Activated T-cell treated with anti-CD3 and anti-CD28 coated beads, Interleukin-2, amount 50 U/mL, for 24 hours (primary cell): ENCODE results near the gene CDON.

Source experiments
- DNase-seq: peaks from one replicate; pipeline ENCODE4 v3.0.0-alpha.2; 2020
- H3K27ac Mint-ChIP-seq: 2 replicates; pipeline ENCODE4 v1.8.0; 2020; ENCODE audit warnings: mild to moderate bottlenecking, mixed read lengths
- H3K27me3 Mint-ChIP-seq: 2 replicates; pipeline ENCODE4 v1.8.0; 2020; ENCODE audit warnings: mixed read lengths
- H3K36me3 Mint-ChIP-seq: 2 replicates; pipeline ENCODE4 v1.8.0; 2020; ENCODE audit warnings: low read depth, mixed read lengths
- H3K4me1 Mint-ChIP-seq: 2 replicates; pipeline ENCODE4 v1.8.0; 2020; ENCODE audit warnings: low read depth, mixed read lengths
- H3K4me3 Mint-ChIP-seq: 2 replicates; pipeline ENCODE4 v1.8.0; 2020; ENCODE audit warnings: mild to moderate bottlenecking, moderate library complexity, mixed read lengths
- H3K9me3 Mint-ChIP-seq: 2 replicates; pipeline ENCODE4 v1.8.0; 2020; ENCODE audit warnings: mixed read lengths

The CDON gene

DNA sequence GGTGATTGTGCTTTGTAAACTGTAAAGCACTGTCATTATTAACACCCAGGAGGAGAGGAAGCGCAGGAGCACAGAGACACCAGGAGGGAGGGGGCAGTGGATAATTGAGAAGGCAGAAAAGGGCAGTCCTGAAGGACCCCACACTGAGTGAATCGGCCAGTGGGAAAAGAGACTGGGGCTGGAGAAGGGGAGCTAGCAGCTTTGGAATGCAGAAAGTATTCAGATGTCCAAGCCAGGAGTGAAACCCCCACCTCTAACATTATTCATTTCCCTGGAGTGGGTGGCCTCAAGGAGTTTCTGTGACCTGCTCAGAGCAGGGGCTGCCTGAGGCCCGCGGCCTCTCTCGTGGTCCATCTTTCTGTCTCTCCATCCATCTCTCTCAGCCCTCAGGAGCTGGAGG is 38.0 kb upstream of the CDON start:
- Mint-ChIP-seq H3K27me3 (no peaks in the 10 kb centered on the region), H3K9me3 (no peaks in the 10 kb centered on the region), H3K4me3 (no peak overlapping the region), H3K4me1 (no peaks in the 10 kb centered on the region), H3K36me3 (no peaks in the 10 kb centered on the region), H3K27ac (no peak overlapping the region)
- no peak for DNase-seq

GRCh38 chr11:126098204-126098769 is 35.6 kb upstream of the CDON start:
- Mint-ChIP-seq H3K4me1 (no peaks in the 10 kb centered on the region), H3K4me3 (no peak overlapping the region), H3K36me3 (no peaks in the 10 kb centered on the region), H3K27me3 (no peaks in the 10 kb centered on the region), H3K9me3 (no peaks in the 10 kb centered on the region), H3K27ac (no peak overlapping the region)
- DNase-seq = no peak

- Mint-ChIP-seq H3K27ac (no peak overlapping the region), H3K9me3 (no peaks in the 10 kb centered on the region), H3K27me3 (no peaks in the 10 kb centered on the region), H3K36me3 (no peaks in the 10 kb centered on the region), H3K4me3 (no peak overlapping the region), H3K4me1 (no peaks in the 10 kb centered on the region)
- DNase-seq = no peak
These were observed 33.1 kb upstream of the CDON start for GRCh38 chr11:126095745-126096144.

DNA sequence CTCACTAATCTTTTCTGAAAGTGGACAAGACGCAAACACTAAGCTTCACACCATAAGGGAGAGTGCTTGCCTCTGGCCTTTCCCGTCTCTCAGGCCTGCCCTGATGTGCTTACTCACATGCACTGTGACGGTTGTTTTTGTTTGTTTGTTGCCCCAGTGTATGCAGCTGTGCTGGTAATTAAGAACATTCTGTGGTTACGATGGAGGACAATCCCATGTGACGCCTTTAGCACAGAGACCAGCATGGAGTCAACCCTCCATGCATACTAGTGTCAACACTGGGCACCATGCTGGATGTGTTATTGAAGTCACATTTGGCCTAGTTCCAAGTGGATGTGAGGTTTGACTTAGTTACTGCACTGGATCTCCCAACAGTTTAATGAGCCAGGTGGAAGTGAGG is 27.8 kb upstream of the CDON start:
- H3K36me3 Mint-ChIP-seq = no peaks in the 10 kb centered on the region
- no peak overlapping the region for H3K4me3 Mint-ChIP-seq
- H3K27me3 Mint-ChIP-seq = no peaks in the 10 kb centered on the region
- DNase-seq = no peak
- H3K9me3 Mint-ChIP-seq = no peaks in the 10 kb centered on the region
- H3K4me1 Mint-ChIP-seq = peaks cover under 1% of the 10 kb centered on the region
- no peak overlapping the region for H3K27ac Mint-ChIP-seq

- DNase-seq = no peak
- Mint-ChIP-seq H3K36me3 (no peaks in the 10 kb centered on the region), H3K27me3 (no peaks in the 10 kb centered on the region), H3K4me1 (peaks cover 15% of the 10 kb centered on the region), H3K27ac (no peak overlapping the region), H3K4me3 (no peak overlapping the region), H3K9me3 (no peaks in the 10 kb centered on the region)
These were observed 26.3 kb upstream of the CDON start for GRCh38 chr11:126088999-126089398.

DNA sequence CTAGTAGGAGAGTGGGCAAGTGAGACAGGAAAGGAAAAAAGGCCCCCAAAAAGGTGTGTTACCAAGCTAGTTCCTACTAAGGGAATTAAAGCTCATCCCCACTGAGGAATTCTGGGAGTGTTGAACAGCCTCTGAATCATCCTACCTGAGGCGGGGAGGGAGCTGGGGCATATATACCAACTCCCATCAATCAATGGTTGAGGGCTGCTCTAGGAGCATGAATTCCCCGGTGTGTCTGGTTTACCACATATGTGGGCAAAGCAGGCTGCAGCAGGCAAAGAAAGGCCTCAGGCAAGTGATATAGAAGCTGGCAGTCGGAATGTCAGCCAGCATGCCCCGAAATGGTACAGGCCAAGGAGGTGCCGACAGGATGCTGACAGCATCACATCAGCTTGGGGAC is 23.6 kb upstream of the CDON start:
- Mint-ChIP-seq H3K27ac (no peak overlapping the region), H3K27me3 (no peaks in the 10 kb centered on the region), H3K36me3 (no peaks in the 10 kb centered on the region), H3K9me3 (no peaks in the 10 kb centered on the region), H3K4me1 (peaks cover 27% of the 10 kb centered on the region), H3K4me3 (no peak overlapping the region)
- DNase-seq = no peak

GRCh38 chr11:126084608-126084912 is 21.9 kb upstream of the CDON start:
- no peak overlapping the region for H3K4me3 Mint-ChIP-seq
- H3K36me3 Mint-ChIP-seq = no peaks in the 10 kb centered on the region
- H3K4me1 Mint-ChIP-seq = peaks cover 27% of the 10 kb centered on the region
- H3K27me3 Mint-ChIP-seq = no peaks in the 10 kb centered on the region
- no peaks in the 10 kb centered on the region for H3K9me3 Mint-ChIP-seq
- DNase-seq = no peak
- H3K27ac Mint-ChIP-seq = peak overlapping the region; percentile 84

GRCh38 chr11:126083829-126084607 is 21.4 kb upstream of the CDON start:
- H3K36me3 Mint-ChIP-seq = no peaks in the 10 kb centered on the region
- H3K4me3 Mint-ChIP-seq = peak overlapping the region; percentile 21
- no peaks in the 10 kb centered on the region for H3K27me3 Mint-ChIP-seq
- no peaks in the 10 kb centered on the region for H3K9me3 Mint-ChIP-seq
- H3K4me1 Mint-ChIP-seq = peaks cover 27% of the 10 kb centered on the region
- peak; percentile 53 for DNase-seq
- peak overlapping the region; percentile 84 for H3K27ac Mint-ChIP-seq

- Mint-ChIP-seq H3K4me3 (no peak overlapping the region), H3K9me3 (no peaks in the 10 kb centered on the region), H3K27ac (peak overlapping the region; percentile 6), H3K36me3 (no peaks in the 10 kb centered on the region), H3K4me1 (peaks cover 27% of the 10 kb centered on the region), H3K27me3 (no peaks in the 10 kb centered on the region)
- DNase-seq = no peak
These were observed 19.8 kb upstream of the CDON start for GRCh38 chr11:126082251-126083109.

DNA sequence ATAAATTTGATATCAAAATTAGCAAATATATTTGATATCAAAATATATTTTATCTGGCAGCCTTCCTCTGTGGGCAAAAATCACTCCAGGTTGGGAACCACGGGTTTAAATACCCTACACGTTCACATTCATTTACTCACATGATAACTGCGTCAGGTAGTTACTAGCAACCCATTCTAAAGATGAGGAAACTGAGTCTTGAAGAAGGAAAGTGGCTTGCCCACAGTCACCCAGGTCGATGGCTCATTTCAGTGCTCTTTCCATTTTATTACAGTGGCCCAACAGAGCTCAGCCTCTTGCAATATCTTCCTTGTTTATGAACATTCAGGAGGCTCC is 19.2 kb upstream of the CDON start:
- H3K4me3 Mint-ChIP-seq = no peak overlapping the region
- DNase-seq = no peak
- no peaks in the 10 kb centered on the region for H3K9me3 Mint-ChIP-seq
- H3K4me1 Mint-ChIP-seq = peaks cover 27% of the 10 kb centered on the region
- no peak overlapping the region for H3K27ac Mint-ChIP-seq
- H3K27me3 Mint-ChIP-seq = no peaks in the 10 kb centered on the region
- H3K36me3 Mint-ChIP-seq = no peaks in the 10 kb centered on the region

DNA sequence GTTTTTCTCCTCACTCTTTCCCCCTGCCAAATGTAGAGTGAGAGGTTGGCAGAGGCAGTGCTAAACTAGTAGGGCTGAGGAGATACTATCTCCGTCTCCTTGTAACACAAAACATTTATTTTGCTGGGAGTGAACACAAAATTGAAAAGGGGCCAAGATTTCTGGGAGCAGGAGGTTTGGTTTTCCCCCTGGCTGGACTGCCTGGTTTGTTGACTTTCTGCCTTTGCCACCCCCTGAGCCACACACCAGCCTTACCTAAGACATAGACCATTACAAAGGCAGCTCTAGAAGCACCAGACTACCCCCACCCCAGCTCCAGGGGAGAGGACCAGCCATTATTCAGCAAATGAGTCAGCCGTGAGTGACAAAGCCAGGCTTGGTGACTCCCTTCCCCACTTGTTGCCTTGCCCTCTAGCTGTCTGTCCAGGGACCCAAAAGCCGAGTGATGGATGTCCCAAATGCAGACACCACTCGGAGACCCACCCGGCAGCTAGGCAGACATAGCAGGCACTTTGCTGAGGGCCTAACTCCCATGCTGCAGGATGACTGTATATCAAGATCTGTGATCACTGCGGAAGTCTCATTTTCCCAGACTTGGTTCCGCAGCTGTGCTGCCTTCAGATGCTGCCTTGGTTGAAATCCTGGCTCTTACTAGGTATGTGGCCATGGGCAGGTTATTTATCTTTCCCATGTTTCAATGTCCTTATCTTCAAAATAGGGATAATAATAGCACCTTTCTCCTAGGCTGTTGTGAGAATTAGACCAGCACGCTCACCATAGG is 17.7 kb upstream of the CDON start:
- Mint-ChIP-seq H3K4me1 (peaks cover 25% of the 10 kb centered on the region), H3K4me3 (no peak overlapping the region), H3K27ac (no peak overlapping the region), H3K36me3 (no peaks in the 10 kb centered on the region), H3K9me3 (no peaks in the 10 kb centered on the region), H3K27me3 (no peaks in the 10 kb centered on the region)
- no peak for DNase-seq

DNA sequence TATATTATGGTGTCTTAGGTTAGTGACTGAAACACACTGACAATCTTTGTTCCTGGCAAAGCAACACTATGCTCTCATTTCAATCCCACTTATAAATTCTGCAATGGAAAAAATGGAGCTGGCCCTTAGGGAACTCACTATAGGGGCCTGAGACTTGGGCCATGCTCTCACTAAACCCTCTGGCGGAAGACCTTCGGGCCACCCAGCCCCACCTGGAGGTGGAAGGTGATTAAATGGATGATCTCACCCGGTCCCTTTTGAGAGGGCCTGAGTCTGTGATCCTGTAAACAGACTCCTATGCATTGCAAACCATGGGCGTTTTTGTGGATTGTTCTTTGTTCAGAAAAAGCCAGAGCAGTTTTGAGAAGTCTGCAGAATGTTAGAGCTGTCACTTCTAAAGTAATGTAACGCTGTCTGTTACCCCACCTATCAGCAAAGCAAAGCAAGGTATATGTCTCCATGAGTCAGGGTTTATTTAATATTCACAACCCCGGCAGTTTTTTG is 17.0 kb upstream of the CDON start:
- Mint-ChIP-seq H3K27ac (no peak overlapping the region), H3K9me3 (no peaks in the 10 kb centered on the region), H3K36me3 (no peaks in the 10 kb centered on the region), H3K27me3 (no peaks in the 10 kb centered on the region), H3K4me1 (peaks cover 18% of the 10 kb centered on the region), H3K4me3 (no peak overlapping the region)
- no peak for DNase-seq

- Mint-ChIP-seq H3K4me3 (no peak overlapping the region), H3K9me3 (no peaks in the 10 kb centered on the region), H3K4me1 (no peaks in the 10 kb centered on the region), H3K27me3 (no peaks in the 10 kb centered on the region), H3K36me3 (no peaks in the 10 kb centered on the region), H3K27ac (no peak overlapping the region)
- no peak for DNase-seq
These were observed 14.0 kb upstream of the CDON start for GRCh38 chr11:126076641-126077040.

- Mint-ChIP-seq H3K27ac (no peak overlapping the region), H3K27me3 (no peaks in the 10 kb centered on the region), H3K4me1 (no peaks in the 10 kb centered on the region), H3K4me3 (no peak overlapping the region), H3K9me3 (no peaks in the 10 kb centered on the region), H3K36me3 (no peaks in the 10 kb centered on the region)
- no peak for DNase-seq
These were observed 10.3 kb upstream of the CDON start for GRCh38 chr11:126072801-126073594.
